Neural progenitor cell (in vitro differentiated cells): Measurements from ENCODE around the gene STARD7. TPM values are rescaled to one million over a fixed set of nuclear protein-coding genes. Genes with fewer than 3 reads are reported as not detected.

ENCODE experiments used
- DNase-seq: peaks from one replicate; pipeline ENCODE4 v3.0.0-alpha.2; 2016; ENCODE audit warnings: low spot score
- H2AFZ ChIP-seq: fragments of 200-600 bp; sonication (generic); replicated peaks from 2 replicates; pipeline ENCODE4 v1.6.1; 2016; ENCODE audit warnings: antibody characterized with exemption
- H3F3A ChIP-seq: fragments of 200-600 bp; sonication (generic); 2 replicates; pipeline ENCODE4 v1.6.1; 2016; ENCODE audit warnings: antibody characterized with exemption, low read depth
- H3K27ac ChIP-seq: fragments of 200-600 bp; sonication (generic); 2 replicates; pipeline ENCODE4 v1.5.1; 2016; ENCODE audit warnings: mild to moderate bottlenecking
- H3K27me3 ChIP-seq: fragments of 200-600 bp; sonication (generic); 2 replicates; pipeline ENCODE4 v1.6.1; 2016; ENCODE audit warnings: mild to moderate bottlenecking, moderate library complexity
- H3K36me3 ChIP-seq: fragments of 200-600 bp; sonication (generic); 2 replicates; pipeline ENCODE4 v1.5.1; 2016
- H3K4me1 ChIP-seq: fragments of 200-600 bp; sonication (generic); 2 replicates; pipeline ENCODE4 v1.6.1; 2016; ENCODE audit warnings: mixed run types
- H3K4me2 ChIP-seq: fragments of 200-600 bp; sonication (generic); 2 replicates; pipeline ENCODE4 v1.6.1; 2016
- H3K4me3 ChIP-seq: fragments of 200-600 bp; sonication (generic); 2 replicates; pipeline ENCODE4 v1.5.1; 2016
- H3K79me2 ChIP-seq: fragments of 200-600 bp; sonication (generic); 2 replicates; pipeline ENCODE4 v1.6.1; 2016; ENCODE audit warnings: low read depth
- H3K9ac ChIP-seq: fragments of 200-600 bp; sonication (generic); 2 replicates; pipeline ENCODE4 v1.6.1; 2016
- H3K9me3 ChIP-seq: fragments of 200-600 bp; sonication (generic); 2 replicates; pipeline ENCODE4 v1.5.1; 2016; ENCODE audit warnings: low read depth
- H4K20me1 ChIP-seq: fragments of 200-600 bp; sonication (generic); 2 replicates; pipeline ENCODE4 v1.6.1; 2016; ENCODE audit warnings: low read depth
- H3K27ac Mint-ChIP-seq: 3 replicates; pipeline ENCODE4 v1.8.0; 2021; ENCODE audit warnings: mixed read lengths
- H3K27me3 Mint-ChIP-seq: 2 replicates; pipeline ENCODE4 v1.8.0; 2022; ENCODE audit warnings: low read depth, mild to moderate bottlenecking, inconsistent platforms, moderate library complexity, mixed read lengths; ENCODE audit not compliant: insufficient read depth
- H3K36me3 Mint-ChIP-seq: 3 replicates; pipeline ENCODE4 v1.8.0; 2021; ENCODE audit warnings: mixed read lengths
- H3K4me1 Mint-ChIP-seq: 3 replicates; pipeline ENCODE4 v1.8.0; 2021; ENCODE audit warnings: mixed read lengths
- H3K4me3 Mint-ChIP-seq: 3 replicates; pipeline ENCODE4 v1.8.0; 2021; ENCODE audit warnings: mild to moderate bottlenecking, moderate library complexity, mixed read lengths
- H3K9me3 Mint-ChIP-seq: 3 replicates; pipeline ENCODE4 v1.8.0; 2020; ENCODE audit warnings: mixed read lengths
- CTCF ChIP-seq: fragments of 200-600 bp; sonication (generic); IDR thresholded peaks from 2 replicates; pipeline ENCODE4 v1.5.1; 2017; ENCODE audit warnings: antibody characterized with exemption, mild to moderate bottlenecking
- EZH2 ChIP-seq: fragments of 200-600 bp; sonication (generic); IDR thresholded peaks from 2 replicates; pipeline ENCODE4 v1.6.1; 2017; ENCODE audit warnings: antibody characterized with exemption, mild to moderate bottlenecking, moderate library complexity
- EZH2phosphoT487 ChIP-seq: fragments of 200-600 bp; sonication (generic); IDR thresholded peaks from 2 replicates; pipeline ENCODE4 v1.6.1; 2017; ENCODE audit warnings: antibody characterized with exemption
- total RNA-seq: library from RNA; depleted of rRNA; stranded (reverse); fragments of >200 nt; gene quantifications from 2 replicates; pipeline ENCODE4 v1.2.3, GENCODE V29; 2015; ENCODE audit warnings: low replicate concordance

Gene STARD7
- total RNA-seq, 1 donor from 2014 or later, result 179 TPM

- no peaks in the 10 kb centered on the region for H3K27me3 ChIP-seq
- no peaks in the 10 kb centered on the region for H3K9me3 ChIP-seq
- no peak overlapping the region for H3K9ac ChIP-seq
- Mint-ChIP-seq H3K36me3 (peaks cover 10% of the 10 kb centered on the region), H3K27ac (peak overlapping the region; percentile 10), H3K9me3 (no peaks in the 10 kb centered on the region), H3K4me3 (no peak overlapping the region), H3K4me1 (peaks cover 10% of the 10 kb centered on the region), H3K27me3 (peaks cover 2% of the 10 kb centered on the region)
- no peak overlapping the region for H3K4me3 ChIP-seq
- H3K79me2 ChIP-seq, result no peaks in the 10 kb centered on the region
- H3K4me1 ChIP-seq, result no peaks in the 10 kb centered on the region
- TF ChIP-seq EZH2phosphoT487 (no peak), EZH2 (no peak), CTCF (no peak)
- DNase-seq, result peak; percentile 73
- H3K27ac ChIP-seq, result no peak overlapping the region
- no peak overlapping the region for H3K4me2 ChIP-seq
- H4K20me1 ChIP-seq, result no peaks in the 10 kb centered on the region
- H3K36me3 ChIP-seq, result no peaks in the 10 kb centered on the region
- H3F3A ChIP-seq, result peaks cover 2% of the 10 kb centered on the region
- no peak overlapping the region for H2AFZ ChIP-seq
These were observed 43.2 kb upstream of the STARD7 start for GRCh38 chr2:96251721-96252292.

- Mint-ChIP-seq H3K27ac (no peak overlapping the region), H3K4me3 (no peak overlapping the region), H3K27me3 (peaks cover 2% of the 10 kb centered on the region), H3K4me1 (peaks cover 10% of the 10 kb centered on the region), H3K9me3 (no peaks in the 10 kb centered on the region), H3K36me3 (peaks cover 9% of the 10 kb centered on the region)
- no peak overlapping the region for H3K4me3 ChIP-seq
- no peaks in the 10 kb centered on the region for H3K79me2 ChIP-seq
- no peaks in the 10 kb centered on the region for H3K36me3 ChIP-seq
- TF ChIP-seq EZH2phosphoT487 (no peak), CTCF (no peak), EZH2 (no peak)
- H4K20me1 ChIP-seq, result no peaks in the 10 kb centered on the region
- no peak overlapping the region for H3K9ac ChIP-seq
- no peaks in the 10 kb centered on the region for H3K9me3 ChIP-seq
- DNase-seq, result no peak
- H3F3A ChIP-seq, result peaks cover 2% of the 10 kb centered on the region
- no peak overlapping the region for H3K27ac ChIP-seq
- no peaks in the 10 kb centered on the region for H3K27me3 ChIP-seq
- H3K4me1 ChIP-seq, result no peaks in the 10 kb centered on the region
- no peak overlapping the region for H2AFZ ChIP-seq
- no peak overlapping the region for H3K4me2 ChIP-seq
These were observed 41.6 kb upstream of the STARD7 start for GRCh38 chr2:96250188-96250587.

GRCh38 chr2:96249654-96250053, 41.0 kb upstream of the STARD7 start:
- Mint-ChIP-seq H3K36me3 (peaks cover 9% of the 10 kb centered on the region), H3K27me3 (peaks cover 2% of the 10 kb centered on the region), H3K9me3 (no peaks in the 10 kb centered on the region), H3K27ac (peak overlapping the region; percentile 34), H3K4me3 (no peak overlapping the region), H3K4me1 (peaks cover 10% of the 10 kb centered on the region)
- DNase-seq, result no peak
- Histone ChIP-seq H3K9ac (no peak overlapping the region), H3F3A (peaks cover 2% of the 10 kb centered on the region), H3K4me3 (no peak overlapping the region), H3K27ac (no peak overlapping the region), H2AFZ (no peak overlapping the region), H3K36me3 (no peaks in the 10 kb centered on the region), H3K4me1 (no peaks in the 10 kb centered on the region), H3K79me2 (no peaks in the 10 kb centered on the region), H3K4me2 (no peak overlapping the region), H3K27me3 (no peaks in the 10 kb centered on the region), H3K9me3 (no peaks in the 10 kb centered on the region), H4K20me1 (no peaks in the 10 kb centered on the region)
- TF ChIP-seq CTCF, result no peak
- no peak for TF ChIP-seq EZH2
- no peak for TF ChIP-seq EZH2phosphoT487
